Adrenal gland (tissue), 12 donors: Measurements from ENCODE around the gene GPS2. TPM values are rescaled to one million over a fixed set of nuclear protein-coding genes. Genes with fewer than 3 reads are reported as not detected.
A peak's percentile ranks its signal among the peaks of the same experiment; 100 is the strongest.
"Not testable (repeated sequence)": the region's sequence is repeated elsewhere in the genome, so short reads cannot be mapped to it uniquely, and the experiment has no call there.

Experiments used
- DNase-seq, 7 donors: peaks; one replicate each; pipeline ENCODE4 v3.0.0-alpha.2; 2019 to 2020
- H3K27ac ChIP-seq, 5 donors: fragments of 200-600 bp; sonication (generic) in 4 of 5; 1 replicate in 3 of 5; 2 replicates in 2 of 5; pipeline versions ENCODE4 v1.5.1 to v1.8.0; 2016 to 2020; ENCODE audit warnings: mild to moderate bottlenecking in 1 of 5
- H3K27me3 ChIP-seq: fragments of 200-600 bp; 2 replicates; pipeline ENCODE4 v1.8.0; 2021
- H3K36me3 ChIP-seq, 2 donors: fragments of 200-600 bp; replicated peaks in 1 of 2; 1 replicate in 1 of 2; 2 replicates in 1 of 2; pipeline versions ENCODE4 v1.5.1 to v1.8.0; 2018 to 2022
- H3K4me1 ChIP-seq, 2 donors: fragments of 200-600 bp; replicated peaks in 1 of 2; 1 replicate in 1 of 2; 2 replicates in 1 of 2; pipeline versions ENCODE4 v1.5.1 to v1.8.0; 2018 to 2021
- H3K4me3 ChIP-seq, 4 donors: fragments of 200-600 bp; sonication (generic) in 3 of 4; one replicate each; pipeline ENCODE4 v1.5.1; 2016 to 2018
- H3K9me3 ChIP-seq, 3 donors: fragments of 200-600 bp; sonication (generic) in 1 of 3; replicated peaks in 1 of 3; 1 replicate in 2 of 3; 2 replicates in 1 of 3; pipeline versions ENCODE4 v1.5.1 to v1.8.0; 2016 to 2021
- POLR2A ChIP-seq, 2 donors: fragments of 450-650 bp; IDR thresholded peaks; one replicate each; pipeline ENCODE4 v1.6.1; 2017; ENCODE audit warnings: antibody characterized with exemption in 2 of 2, mild to moderate bottlenecking in 2 of 2, moderate library complexity in 1 of 2
- WGBS, 4 donors: extraction: QIAGEN DNeasy Blood & Tissue Kit in 2 of 4; methylation state at CpG; one replicate each; pipeline versions ENCODE4 v1.1.5 to v1.1.7; 2013 to 2017; 5-methylcytosine and 5-hydroxymethylcytosine counted together
- intact Hi-C, 2 donors: fragments of 100-400 bp; cut with DNase I; formaldehyde crosslinking; loops; one replicate each; pipeline versions ENCODE4 v1.14.1 to v1.15.0; 2022 to 2023
- polyA plus RNA-seq, 3 donors: library from polyadenylated mRNA; stranded (reverse); fragments of 200-250 nt in 2 of 3; fragments of 350-450 nt in 1 of 3; fragmentation: Illumina TruSeq in 1 of 3; extraction: RNeasy Lipid Tissue Mini Kit (QIAGEN cat#74804) in 1 of 3; gene quantifications; one replicate each; pipeline ENCODE4 v1.2.3, GENCODE V29; 2013 to 2014
- total RNA-seq, 9 donors: library from RNA; depleted of rRNA in 4 of 9; stranded (reverse); fragments of >200 nt in 4 of 9; fragments of 120-200 nt in 1 of 9; fragmentation: NEBNext Ultra II Directional in 1 of 9; extraction: Animal tissue kit (Norgen Biotek cat#: 25700) in 1 of 9; gene quantifications; one replicate each; pipeline versions ENCODE4 v1.1.0 to v1.2.4, GENCODE V29; 2013 to 2023
- TF ChIP-seq, protein P1 (sequence below), 6 experiments: fragments of 450-650 bp in 4 of 6; fragments of 200-600 bp in 2 of 6; sonication (generic) in 1 of 6; IDR thresholded peaks; 1 replicate in 5 of 6; 2 replicates in 1 of 6; pipeline versions ENCODE4 v1.5.1 to v1.8.0; 2016 to 2021; ENCODE audit warnings: antibody characterized with exemption in 6 of 6, mild to moderate bottlenecking in 2 of 6, moderate library complexity in 1 of 6
- donor health status: healthy with polysubstance abuse.
- donor health status: Bipolar disorder and iron deficiency.
- donor health status: DM: yes; HTN: yes; CAD: no.
- donor health status: DM: no; HTN: no; CAD: no.
- donor health status: DM: no; HTN: no; CAD: no.
- donor health status: DM: yes; HTN: yes; CAD: no.

The GPS2 gene
- total and polyA plus RNA-seq, 12 donors = 69.1 to 196 (median 114) TPM

DNA sequence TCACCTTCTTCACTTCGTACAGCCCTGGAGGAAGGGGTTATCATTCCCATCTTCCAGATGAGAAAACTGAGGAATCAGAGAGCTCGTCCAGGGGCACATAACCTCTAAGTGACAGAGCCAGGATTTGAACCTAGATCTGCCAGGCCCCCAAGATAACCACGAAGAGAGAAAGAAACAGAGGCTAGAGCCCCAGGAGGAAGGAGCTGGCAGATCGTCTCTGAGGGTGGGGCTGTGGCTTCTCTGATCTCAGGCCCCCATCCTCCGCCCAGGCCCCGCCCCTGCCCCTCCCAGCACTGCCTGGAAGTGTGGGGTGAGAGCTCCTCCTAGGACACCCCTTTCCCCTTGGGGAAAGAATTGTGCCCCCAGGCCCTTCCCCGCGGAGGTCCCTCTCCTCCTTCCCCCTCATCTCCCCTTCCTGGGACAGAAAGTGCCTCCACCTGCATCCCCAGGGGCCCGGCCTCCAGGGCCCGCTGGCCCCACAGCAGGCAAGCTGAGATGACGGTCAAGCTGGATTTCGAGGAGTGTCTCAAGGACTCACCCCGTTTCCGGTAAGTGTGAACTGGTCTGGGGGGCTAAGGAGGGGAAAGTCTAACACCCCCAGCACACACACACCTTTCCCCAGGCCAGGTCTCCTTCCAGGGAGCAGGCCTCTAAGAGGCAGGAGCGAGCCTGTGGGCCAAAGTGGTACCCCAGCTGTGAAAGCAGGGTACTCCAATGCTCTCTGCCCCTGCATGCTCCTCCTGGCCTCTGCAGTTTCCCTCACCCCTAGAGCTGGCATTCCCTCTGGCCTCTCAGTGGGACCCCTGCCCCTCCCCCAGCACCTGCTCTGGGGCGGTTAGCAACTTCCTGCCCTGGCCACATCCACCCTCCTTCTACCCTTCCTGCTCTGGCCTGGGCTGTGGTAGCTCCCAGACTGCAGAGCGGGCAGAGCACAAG lies 21.3 kb upstream of the GPS2 start, which contains the start of gene ACAP1:
Gene ACAP1, plus strand, starts transcription at position 290 of the 936 bp plus-strand sequence. Its CDS starts 206 bp downstream, at position 496.
- H3K4me3 ChIP-seq = no peak within 1 kb of the TSS
- no peaks in the 10 kb centered on the region for H3K27me3 ChIP-seq
- intact Hi-C loops = no loop called here
- no peaks in the 10 kb centered on the region for H3K9me3 ChIP-seq
- no peaks in the 10 kb centered on the region for H3K36me3 ChIP-seq
- H3K4me1 ChIP-seq = no peaks in the 10 kb centered on the region
- H3K27ac ChIP-seq = no peak within 1 kb of the TSS
- DNase-seq = peak in 1 of 7 donors; percentile 18
- 45 to 48% (median 48%) methylated on average over 12 to 17 of the region's 17 CpGs for WGBS, 4 donors
- TF ChIP-seq POLR2A (IDR thresholded peaks at IDR 0.05) = no peak
- TF ChIP-seq, protein P1, sequence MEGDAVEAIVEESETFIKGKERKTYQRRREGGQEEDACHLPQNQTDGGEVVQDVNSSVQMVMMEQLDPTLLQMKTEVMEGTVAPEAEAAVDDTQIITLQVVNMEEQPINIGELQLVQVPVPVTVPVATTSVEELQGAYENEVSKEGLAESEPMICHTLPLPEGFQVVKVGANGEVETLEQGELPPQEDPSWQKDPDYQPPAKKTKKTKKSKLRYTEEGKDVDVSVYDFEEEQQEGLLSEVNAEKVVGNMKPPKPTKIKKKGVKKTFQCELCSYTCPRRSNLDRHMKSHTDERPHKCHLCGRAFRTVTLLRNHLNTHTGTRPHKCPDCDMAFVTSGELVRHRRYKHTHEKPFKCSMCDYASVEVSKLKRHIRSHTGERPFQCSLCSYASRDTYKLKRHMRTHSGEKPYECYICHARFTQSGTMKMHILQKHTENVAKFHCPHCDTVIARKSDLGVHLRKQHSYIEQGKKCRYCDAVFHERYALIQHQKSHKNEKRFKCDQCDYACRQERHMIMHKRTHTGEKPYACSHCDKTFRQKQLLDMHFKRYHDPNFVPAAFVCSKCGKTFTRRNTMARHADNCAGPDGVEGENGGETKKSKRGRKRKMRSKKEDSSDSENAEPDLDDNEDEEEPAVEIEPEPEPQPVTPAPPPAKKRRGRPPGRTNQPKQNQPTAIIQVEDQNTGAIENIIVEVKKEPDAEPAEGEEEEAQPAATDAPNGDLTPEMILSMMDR (IDR thresholded peaks at IDR 0.05) = no peak

DNA sequence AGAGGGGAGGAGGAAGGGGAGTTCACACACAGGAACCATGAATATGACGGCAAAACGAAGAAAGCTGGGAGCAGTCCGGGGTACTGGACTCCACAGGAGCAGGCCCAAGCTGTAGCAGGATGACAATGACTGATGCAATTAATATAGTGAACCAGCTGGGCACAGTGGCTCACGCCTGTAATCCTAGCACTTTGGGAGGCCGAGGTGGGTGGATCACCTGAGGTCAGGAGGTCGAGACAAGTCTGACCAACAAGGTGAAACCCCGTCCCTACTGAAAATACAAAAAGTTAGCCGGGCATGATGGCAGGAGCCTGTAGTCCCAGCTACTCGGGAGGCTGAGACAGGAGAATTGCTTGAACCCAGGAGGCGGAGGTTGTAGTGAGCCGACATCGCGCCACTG lies 20.6 kb upstream of the GPS2 start:
- intact Hi-C loops, H3K27ac ChIP-seq, H3K36me3 ChIP-seq, DNase-seq, H3K27me3 ChIP-seq, H3K4me1 ChIP-seq, H3K4me3 ChIP-seq, H3K9me3 ChIP-seq: not testable (repeated sequence)
- WGBS, 4 donors = 81 to 91% (median 84%) methylated on average over 13 of the region's 13 CpGs

GRCh38 chr17:7334938-7335538 lies 19.9 kb upstream of the GPS2 start:
- WGBS, 4 donors = 62 to 88% (median 86%) methylated on average over 3 of the region's 3 CpGs; no CpG with 5 or more reads in 1 of the 4 donors
- peaks cover 4 to 6% of the 10 kb centered on the region in 2 donors for H3K4me1 ChIP-seq
- H3K36me3 ChIP-seq = no peaks in the 10 kb centered on the region
- no peak for DNase-seq
- no peaks in the 10 kb centered on the region for H3K27me3 ChIP-seq
- H3K4me3 ChIP-seq = no peak overlapping the region
- H3K27ac ChIP-seq = no peak overlapping the region
- no peak for TF ChIP-seq POLR2A (IDR thresholded peaks at IDR 0.05)
- TF ChIP-seq, protein P1 (IDR thresholded peaks at IDR 0.05) = no peak
- no peaks in the 10 kb centered on the region for H3K9me3 ChIP-seq
- intact Hi-C loops = no loop called here

GRCh38 chr17:7332600-7333069 lies 17.5 kb upstream of the GPS2 start:
- intact Hi-C loops, DNase-seq: not testable (repeated sequence)

DNA sequence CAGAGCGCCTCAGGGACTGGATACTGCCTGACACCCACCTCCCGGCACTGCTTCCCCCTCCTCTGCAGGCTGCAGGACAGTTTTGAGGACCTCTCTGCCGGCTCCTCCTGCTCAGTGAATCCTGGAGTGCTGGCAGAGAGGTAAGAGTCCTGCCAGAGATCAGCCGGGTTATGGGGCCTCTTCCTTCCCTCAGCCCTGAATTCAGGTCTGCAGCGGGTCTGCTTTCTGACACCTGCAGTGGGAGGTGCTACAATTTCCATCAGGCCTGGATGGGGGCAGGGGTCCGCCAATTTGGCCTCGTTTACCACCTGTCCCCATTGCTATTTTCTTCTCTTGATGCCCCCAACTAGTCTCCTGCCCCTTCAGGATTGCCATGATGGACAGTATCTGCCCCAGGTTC lies 17.0 kb upstream of the GPS2 start:
- Histone ChIP-seq H3K9me3 (no peaks in the 10 kb centered on the region), H3K4me3 (no peak overlapping the region), H3K36me3 (no peaks in the 10 kb centered on the region), H3K27ac (no peak overlapping the region), H3K27me3 (no peaks in the 10 kb centered on the region), H3K4me1 (peaks cover 4 to 17% of the 10 kb centered on the region in 2 donors)
- no peak for DNase-seq
- no peak for TF ChIP-seq POLR2A (IDR thresholded peaks at IDR 0.05)
- TF ChIP-seq, protein P1 (IDR thresholded peaks at IDR 0.05) = no peak
- intact Hi-C loops = no loop called here
- WGBS, 4 donors = 42 to 54% (median 48%) methylated on average over 4 to 7 of the region's 7 CpGs

More at GRCh38 chr17:7332600-7333069, 17.5 kb upstream of the GPS2 start:
- not testable (repeated sequence) for H3K27me3 ChIP-seq, H3K27ac ChIP-seq, H3K9me3 ChIP-seq, H3K4me3 ChIP-seq, H3K36me3 ChIP-seq
- peaks cover 4 to 17% of the 10 kb centered on the region in 2 donors for H3K4me1 ChIP-seq
- 19 to 37% (median 28%) methylated on average over 13 to 14 of the region's 14 CpGs for WGBS, 4 donors
